HCT116 (cell line): ENCODE measurements around the gene NOTCH1. TPM values are rescaled to one million over a fixed set of nuclear protein-coding genes. Genes with fewer than 3 reads are reported as not detected.
A peak's percentile ranks its signal among the peaks of the same experiment; 100 is the strongest.

Source experiments
- ATAC-seq: fragments of 200-7000 bp; cut with Tn5 transposase; 2 replicates; pipeline ENCODE4 v1.9.1; 2020; ENCODE audit warnings: mild to moderate bottlenecking, moderate library complexity
- BruUV-seq: library from RNA; stranded (reverse); fragments of 400-500 nt; replicated peaks from 2 replicates; lab custom pipeline; 2021; lab: Mats Ljungman, UMichigan
- CTCF ChIA-PET: fragments of 300-600 bp; sonication (Branson Sonifier 250); formaldehyde crosslinking; loops from one replicate; lab custom pipeline; 2021; ENCODE audit warnings: antibody characterized with exemption; lab: Charles Lee
- POLR2A ChIA-PET: fragments of 300-600, 350-600 bp; sonication (Branson Sonifier 250); formaldehyde crosslinking; loops from one replicate; lab custom pipeline; 2021; ENCODE audit warnings: antibody characterized with exemption; lab: Charles Lee
- RAD21 ChIA-PET, 2 experiments: fragments of 300-600 bp; sonication (Branson Sonifier 250); formaldehyde crosslinking; loops; one replicate each; lab custom pipeline; 2023; ENCODE audit warnings: low total read pairs in 2 of 2; ENCODE audit not compliant: uncharacterized antibody in 2 of 2, unreplicated experiment in 2 of 2, low non-redundant PET in 1 of 2; lab: Charles Lee
- DNase-seq: peaks from one replicate; pipeline ENCODE4 v3.0.0-alpha.2; 2010; ENCODE audit warnings: low read depth, low spot score
- H2AFZ ChIP-seq: fragments of 200-600 bp; shearing (Covaris generic), sonication (generic); 2 replicates; pipeline ENCODE4 v1.6.1; 2017; ENCODE audit warnings: low read depth, mixed run types, mixed read lengths, antibody characterized with exemption, low read length; ENCODE audit not compliant: poor library complexity, severe bottlenecking
- H3K27ac ChIP-seq: 2 replicates; pipeline ENCODE4 v1.5.1; 2012; ENCODE audit warnings: low read depth, low read length
- H3K27me3 ChIP-seq: fragments of 200-600 bp; sonication (generic); 2 replicates; pipeline ENCODE4 v1.6.1; 2016; ENCODE audit warnings: mixed run types, low read length, mixed read lengths; ENCODE audit not compliant: insufficient read depth
- H3K36me3 ChIP-seq, 2 experiments: fragments of 200-500 bp in 1 of 2; fragments of 200-600 bp in 1 of 2; sonication (Bioruptor generic) in 1 of 2; sonication (generic) in 1 of 2; 2 replicates each; pipeline versions ENCODE4 v1.5.1 to v1.6.1; 2014 to 2016; ENCODE audit warnings: low read length in 2 of 2, inconsistent platforms in 1 of 2, mixed read lengths in 1 of 2, mixed run types in 1 of 2; ENCODE audit not compliant: insufficient read depth in 2 of 2, control insufficient read depth in 1 of 2
- H3K4me1 ChIP-seq, 2 experiments: fragments of 200-600 bp in 1 of 2; sonication (generic) in 1 of 2; 2 replicates each; pipeline versions ENCODE4 v1.5.1 to v1.6.1; 2012 to 2017; ENCODE audit warnings: low read length in 2 of 2, inconsistent platforms in 1 of 2, mild to moderate bottlenecking in 1 of 2, mixed read lengths in 1 of 2, mixed run types in 1 of 2, moderate library complexity in 1 of 2; ENCODE audit not compliant: insufficient read depth in 2 of 2, control insufficient read depth in 1 of 2
- H3K4me2 ChIP-seq: fragments of 200-600 bp; sonication (generic); 2 replicates; pipeline ENCODE4 v1.6.1; 2017; ENCODE audit warnings: mixed run types, low read length, mixed read lengths
- H3K4me3 ChIP-seq, 2 experiments: fragments of 200-600 bp in 1 of 2; sonication (generic) in 1 of 2; replicated peaks in 1 of 2; 2 replicates each; pipeline ENCODE4 v1.5.1; 2011 to 2016; ENCODE audit warnings: low read length in 2 of 2, control low read depth in 1 of 2, low read depth in 1 of 2, mild to moderate bottlenecking in 1 of 2, mixed read lengths in 1 of 2, mixed run types in 1 of 2
- H3K79me2 ChIP-seq: fragments of 200-600 bp; sonication (generic); 2 replicates; pipeline ENCODE4 v1.6.1; 2017; ENCODE audit warnings: mild to moderate bottlenecking, mixed run types, low read length, moderate library complexity, mixed read lengths; ENCODE audit not compliant: insufficient read depth
- H3K9ac ChIP-seq: fragments of 200-600 bp; sonication (generic); 2 replicates; pipeline ENCODE4 v1.6.1; 2016; ENCODE audit warnings: low read length, mixed read lengths
- H3K9me2 ChIP-seq: fragments of 200-600 bp; sonication (generic), shearing (Covaris generic); 2 replicates; pipeline ENCODE4 v1.6.1; 2017; ENCODE audit warnings: mixed run types, mild to moderate bottlenecking, moderate library complexity; ENCODE audit not compliant: insufficient read depth
- H3K9me3 ChIP-seq, 2 experiments: fragments of 200-500 bp in 1 of 2; fragments of 200-600 bp in 1 of 2; sonication (Bioruptor generic) in 1 of 2; sonication (generic) in 1 of 2; 2 replicates each; pipeline ENCODE4 v1.6.1; 2014 to 2017; ENCODE audit warnings: low read length in 2 of 2, mixed read lengths in 2 of 2, inconsistent platforms in 1 of 2, low read depth in 1 of 2, mild to moderate bottlenecking in 1 of 2, mixed run types in 1 of 2, moderate library complexity in 1 of 2; ENCODE audit not compliant: control insufficient read depth in 1 of 2, insufficient read depth in 1 of 2
- H4K20me1 ChIP-seq: fragments of 200-600 bp; sonication (generic), shearing (Covaris generic); 2 replicates; pipeline ENCODE4 v1.6.1; 2017; ENCODE audit warnings: mixed run types, mild to moderate bottlenecking, moderate library complexity; ENCODE audit not compliant: insufficient read depth
- SIN3A ChIP-seq: IDR thresholded peaks from 2 replicates; pipeline ENCODE4 v1.6.1; 2012; ENCODE audit warnings: low read depth
- TCF7L2 ChIP-seq: IDR thresholded peaks from 2 replicates; pipeline ENCODE4 v1.7.0; 2011; ENCODE audit warnings: borderline replicate concordance, inconsistent platforms; ENCODE audit not compliant: insufficient read depth, insufficient read length; ENCODE audit errors: extremely low read depth
- ZFX ChIP-seq: fragments of 450-650 bp; IDR thresholded peaks from 2 replicates; pipeline ENCODE4 v1.6.1; 2017
- intact Hi-C: fragments of 100-400 bp; cut with micrococcal nuclease; formaldehyde crosslinking; loops from 2 replicates; pipeline ENCODE4 v1.10.0; 2022
- total RNA-seq: library from RNA; stranded (reverse); gene quantifications from one replicate; pipeline ENCODE4 v1.2.1, GENCODE V29; 2021; ENCODE audit not compliant: unreplicated experiment
- TF ChIP-seq, protein P1 (sequence below), 3 experiments: fragments of 200-600 bp in 1 of 3; sonication (generic) in 1 of 3; IDR thresholded peaks in 2 of 3; conservative IDR thresholded peaks in 1 of 3; 2 replicates each; pipeline ENCODE4 v1.5.1; 2012 to 2017; ENCODE audit warnings: low read depth in 2 of 3, low read length in 2 of 3, antibody characterized with exemption in 1 of 3, borderline replicate concordance in 1 of 3, control low read depth in 1 of 3, mild to moderate bottlenecking in 1 of 3, mixed read lengths in 1 of 3, mixed run types in 1 of 3, moderate library complexity in 1 of 3; ENCODE audit not compliant: insufficient read depth in 1 of 3
- TF ChIP-seq, protein P2 (sequence below): IDR thresholded peaks from 2 replicates; pipeline ENCODE4 v1.6.1; 2012; ENCODE audit warnings: low read depth

The NOTCH1 gene
- total RNA-seq, 1 experiment from 2014 or later: 36.2 TPM

DNA sequence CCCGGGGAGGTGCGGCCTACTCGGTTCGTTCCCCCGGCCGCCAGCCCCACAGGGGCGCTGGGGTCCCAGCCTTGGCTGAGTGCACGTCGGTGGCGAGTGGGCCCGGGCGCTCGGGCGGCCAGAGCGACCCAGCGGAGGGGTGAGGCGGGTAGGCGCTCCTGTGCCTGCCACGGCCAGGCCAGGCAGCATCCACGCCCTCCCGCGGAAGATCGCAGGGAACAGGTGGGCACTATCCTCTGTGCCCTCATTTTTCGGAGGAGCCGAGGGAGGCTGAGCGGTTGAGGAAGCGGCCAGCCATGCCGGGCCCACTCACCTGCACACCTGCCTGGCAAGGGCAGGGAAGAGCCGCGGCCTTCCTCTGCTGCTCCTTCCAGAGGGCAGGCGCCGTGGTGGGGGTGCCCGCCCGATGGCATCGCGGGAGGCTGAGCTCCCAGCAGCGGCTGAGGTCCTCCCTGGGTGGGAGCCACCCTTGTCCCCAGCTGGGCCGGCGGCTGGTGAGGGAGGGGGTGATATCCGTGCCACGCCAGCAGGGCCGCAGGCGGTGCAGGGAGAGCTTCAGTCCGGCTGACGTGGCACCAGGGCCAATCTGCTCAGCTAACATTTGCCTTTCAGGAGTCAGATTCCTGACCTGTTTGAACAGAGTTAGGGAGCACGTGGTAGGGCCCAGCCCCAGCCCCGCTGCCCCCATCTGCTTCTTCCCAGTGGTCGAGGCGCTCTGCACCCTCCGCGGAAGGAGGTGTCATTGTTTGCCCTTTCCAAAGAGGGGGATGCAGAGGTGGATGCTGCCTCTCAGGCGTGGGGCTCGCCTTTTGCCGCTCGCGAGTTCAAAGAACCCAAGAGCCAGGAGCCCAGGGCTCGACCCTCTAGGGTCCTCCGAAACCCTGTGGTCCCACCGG, 61.4 kb downstream of the NOTCH1 start:
- H2AFZ ChIP-seq: no peak overlapping the region
- ChIA-PET RAD21 (interaction anchor here (1.0 to 2.0 kb wide), 6 partner anchors 95 to 209 kb away, joined by 3 to 7 read pairs (median 4); no protein-coding TSS in a partner anchor), CTCF (interaction anchor here (1.0 to 7.3 kb wide), 14 partner anchors 41 to 211 kb away, joined by 3 to 108 read pairs (median 4); no protein-coding TSS in a partner anchor), POLR2A (interaction anchor here (1.0 kb wide), 1 partner anchor 147 kb away, joined by 4 read pairs; no protein-coding TSS in a partner anchor)
- no peaks in the 10 kb centered on the region for H3K9me3 ChIP-seq
- no peaks in the 10 kb centered on the region for H3K27me3 ChIP-seq
- peak overlapping the region; percentile 100 for H3K27ac ChIP-seq
- no peaks in the 10 kb centered on the region for H3K9me2 ChIP-seq
- DNase-seq: no peak
- H3K4me3 ChIP-seq: peak overlapping the region; percentile 62 to 84
- H3K79me2 ChIP-seq: peaks cover 33% of the 10 kb centered on the region
- H3K9ac ChIP-seq: peak overlapping the region; percentile 86
- peaks cover 4% of the 10 kb centered on the region; the same call in 1 of the 2 replicates for H4K20me1 ChIP-seq
- H3K36me3 ChIP-seq: peaks cover 0 to 4% of the 10 kb centered on the region in 2 experiments; a peak in 2 of 4 replicates
- intact Hi-C loops: loop anchor here (1.0 to 5.0 kb wide), 3 partner anchors 53 to 210 kb away; no protein-coding TSS in a partner anchor
- TF ChIP-seq, protein P1, sequence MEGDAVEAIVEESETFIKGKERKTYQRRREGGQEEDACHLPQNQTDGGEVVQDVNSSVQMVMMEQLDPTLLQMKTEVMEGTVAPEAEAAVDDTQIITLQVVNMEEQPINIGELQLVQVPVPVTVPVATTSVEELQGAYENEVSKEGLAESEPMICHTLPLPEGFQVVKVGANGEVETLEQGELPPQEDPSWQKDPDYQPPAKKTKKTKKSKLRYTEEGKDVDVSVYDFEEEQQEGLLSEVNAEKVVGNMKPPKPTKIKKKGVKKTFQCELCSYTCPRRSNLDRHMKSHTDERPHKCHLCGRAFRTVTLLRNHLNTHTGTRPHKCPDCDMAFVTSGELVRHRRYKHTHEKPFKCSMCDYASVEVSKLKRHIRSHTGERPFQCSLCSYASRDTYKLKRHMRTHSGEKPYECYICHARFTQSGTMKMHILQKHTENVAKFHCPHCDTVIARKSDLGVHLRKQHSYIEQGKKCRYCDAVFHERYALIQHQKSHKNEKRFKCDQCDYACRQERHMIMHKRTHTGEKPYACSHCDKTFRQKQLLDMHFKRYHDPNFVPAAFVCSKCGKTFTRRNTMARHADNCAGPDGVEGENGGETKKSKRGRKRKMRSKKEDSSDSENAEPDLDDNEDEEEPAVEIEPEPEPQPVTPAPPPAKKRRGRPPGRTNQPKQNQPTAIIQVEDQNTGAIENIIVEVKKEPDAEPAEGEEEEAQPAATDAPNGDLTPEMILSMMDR (IDR thresholded peaks at IDR 0.05 in 2 of 3, conservative IDR thresholded peaks at IDR 0.05 in 1 of 3; ENCODE audit: borderline replicate concordance in 1 of 3, insufficient read depth in 1 of 3, low read depth in 2 of 3, low read length in 2 of 3): no peak
- TF ChIP-seq SIN3A (no peak), ZFX (peak; percentile 98; the same call in 1 of the 2 replicates), TCF7L2 (no peak)
- TF ChIP-seq, protein P2, sequence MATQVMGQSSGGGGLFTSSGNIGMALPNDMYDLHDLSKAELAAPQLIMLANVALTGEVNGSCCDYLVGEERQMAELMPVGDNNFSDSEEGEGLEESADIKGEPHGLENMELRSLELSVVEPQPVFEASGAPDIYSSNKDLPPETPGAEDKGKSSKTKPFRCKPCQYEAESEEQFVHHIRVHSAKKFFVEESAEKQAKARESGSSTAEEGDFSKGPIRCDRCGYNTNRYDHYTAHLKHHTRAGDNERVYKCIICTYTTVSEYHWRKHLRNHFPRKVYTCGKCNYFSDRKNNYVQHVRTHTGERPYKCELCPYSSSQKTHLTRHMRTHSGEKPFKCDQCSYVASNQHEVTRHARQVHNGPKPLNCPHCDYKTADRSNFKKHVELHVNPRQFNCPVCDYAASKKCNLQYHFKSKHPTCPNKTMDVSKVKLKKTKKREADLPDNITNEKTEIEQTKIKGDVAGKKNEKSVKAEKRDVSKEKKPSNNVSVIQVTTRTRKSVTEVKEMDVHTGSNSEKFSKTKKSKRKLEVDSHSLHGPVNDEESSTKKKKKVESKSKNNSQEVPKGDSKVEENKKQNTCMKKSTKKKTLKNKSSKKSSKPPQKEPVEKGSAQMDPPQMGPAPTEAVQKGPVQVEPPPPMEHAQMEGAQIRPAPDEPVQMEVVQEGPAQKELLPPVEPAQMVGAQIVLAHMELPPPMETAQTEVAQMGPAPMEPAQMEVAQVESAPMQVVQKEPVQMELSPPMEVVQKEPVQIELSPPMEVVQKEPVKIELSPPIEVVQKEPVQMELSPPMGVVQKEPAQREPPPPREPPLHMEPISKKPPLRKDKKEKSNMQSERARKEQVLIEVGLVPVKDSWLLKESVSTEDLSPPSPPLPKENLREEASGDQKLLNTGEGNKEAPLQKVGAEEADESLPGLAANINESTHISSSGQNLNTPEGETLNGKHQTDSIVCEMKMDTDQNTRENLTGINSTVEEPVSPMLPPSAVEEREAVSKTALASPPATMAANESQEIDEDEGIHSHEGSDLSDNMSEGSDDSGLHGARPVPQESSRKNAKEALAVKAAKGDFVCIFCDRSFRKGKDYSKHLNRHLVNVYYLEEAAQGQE: no peak
- ATAC-seq: peak; percentile 5
- peaks cover 10 to 32% of the 10 kb centered on the region in 2 experiments for H3K4me1 ChIP-seq
- peak overlapping the region; percentile 98 for H3K4me2 ChIP-seq
- BruUV-seq: TSS peak; percentile 64
